Body of pancreas (tissue), 4 donors: Measurements from ENCODE around the gene PRKCB. TPM values are rescaled to one million over a fixed set of nuclear protein-coding genes. Genes with fewer than 3 reads are reported as not detected.

ENCODE experiments used
- ATAC-seq: fragments of 150-250 bp; one replicate; pipeline ENCODE4 v1.9.1; 2016
- DNase-seq, 4 donors: peaks; one replicate each; pipeline ENCODE4 v3.0.0-alpha.2; 2019
- H3K27ac ChIP-seq, 4 donors: fragments of 200-600 bp; sonication (generic); 1 replicate in 3 of 4; 2 replicates in 1 of 4; pipeline versions ENCODE4 v1.5.1 to v1.6.1; 2016 to 2019; ENCODE audit warnings: mild to moderate bottlenecking in 1 of 4, mixed read lengths in 1 of 4, moderate library complexity in 1 of 4
- H3K27me3 ChIP-seq, 2 donors: fragments of 200-600 bp; sonication (generic); one replicate each; pipeline ENCODE4 v1.6.0; 2016; ENCODE audit warnings: mild to moderate bottlenecking in 1 of 2
- H3K36me3 ChIP-seq, 2 donors: fragments of 200-600 bp; sonication (generic); replicated peaks in 1 of 2; 2 replicates each; pipeline ENCODE4 v1.5.1; 2016; ENCODE audit warnings: low read depth in 2 of 2; ENCODE audit not compliant: insufficient read depth in 1 of 2
- H3K4me1 ChIP-seq: fragments of 200-600 bp; sonication (generic); one replicate; pipeline ENCODE4 v1.6.0; 2016
- H3K4me3 ChIP-seq, 2 donors: fragments of 200-600 bp; sonication (generic); 1 replicate in 1 of 2; 2 replicates in 1 of 2; pipeline ENCODE4 v1.5.1; 2016 to 2019
- H3K9me3 ChIP-seq, 3 donors: fragments of 200-600 bp; sonication (generic); 1 replicate in 2 of 3; 2 replicates in 1 of 3; pipeline ENCODE4 v1.5.1; 2016
- POLR2A ChIP-seq, 3 donors: fragments of 450-650 bp; IDR thresholded peaks; one replicate each; pipeline ENCODE4 v1.6.1; 2016; ENCODE audit warnings: antibody characterized with exemption in 3 of 3, mild to moderate bottlenecking in 2 of 3
- WGBS, 2 donors: methylation state at CpG; one replicate each; pipeline ENCODE4 v1.1.5; 2017; 5-methylcytosine and 5-hydroxymethylcytosine counted together
- intact Hi-C: fragments of 100-400 bp; cut with DNase I; formaldehyde crosslinking; loops from one replicate; pipeline ENCODE4 v1.15.1; 2023
- total RNA-seq, 2 donors: library from RNA; depleted of rRNA; stranded (reverse); fragments of >200 nt; gene quantifications; one replicate each; pipeline ENCODE4 v1.1.0, GENCODE V29; 2016
- TF ChIP-seq, protein P1 (sequence below), 7 experiments: fragments of 450-650 bp in 4 of 7; fragments of 200-600 bp in 3 of 7; sonication (generic) in 3 of 7; IDR thresholded peaks; one replicate each; pipeline ENCODE4 v1.5.1; 2016 to 2019; ENCODE audit warnings: antibody characterized with exemption in 7 of 7

The PRKCB gene
- total RNA-seq, 2 donors from 2014 or later = 0.33 to 10.6 TPM

DNA sequence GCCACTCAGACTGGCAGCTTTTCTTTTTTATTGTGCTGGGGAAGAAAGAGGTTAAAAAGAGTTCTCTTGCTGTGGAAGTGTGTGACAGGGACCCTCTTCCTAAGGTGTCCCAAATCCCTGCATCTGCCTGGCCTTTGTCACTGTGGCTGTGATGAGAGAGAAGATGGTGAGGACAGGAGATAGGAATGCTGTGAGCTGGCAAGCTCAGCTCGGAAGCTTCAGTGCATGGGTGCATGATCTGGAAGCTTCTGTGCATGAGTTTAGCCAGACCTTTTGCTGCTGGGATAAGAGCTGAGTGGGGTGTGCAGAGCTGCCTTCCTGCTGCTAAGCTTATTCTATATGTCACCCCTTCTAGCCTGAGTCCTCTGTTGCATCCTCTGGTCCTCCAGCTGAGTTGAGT lies 317.0 kb downstream of the PRKCB start:
- no peaks in the 10 kb centered on the region for H3K36me3 ChIP-seq
- TF ChIP-seq, protein P1, sequence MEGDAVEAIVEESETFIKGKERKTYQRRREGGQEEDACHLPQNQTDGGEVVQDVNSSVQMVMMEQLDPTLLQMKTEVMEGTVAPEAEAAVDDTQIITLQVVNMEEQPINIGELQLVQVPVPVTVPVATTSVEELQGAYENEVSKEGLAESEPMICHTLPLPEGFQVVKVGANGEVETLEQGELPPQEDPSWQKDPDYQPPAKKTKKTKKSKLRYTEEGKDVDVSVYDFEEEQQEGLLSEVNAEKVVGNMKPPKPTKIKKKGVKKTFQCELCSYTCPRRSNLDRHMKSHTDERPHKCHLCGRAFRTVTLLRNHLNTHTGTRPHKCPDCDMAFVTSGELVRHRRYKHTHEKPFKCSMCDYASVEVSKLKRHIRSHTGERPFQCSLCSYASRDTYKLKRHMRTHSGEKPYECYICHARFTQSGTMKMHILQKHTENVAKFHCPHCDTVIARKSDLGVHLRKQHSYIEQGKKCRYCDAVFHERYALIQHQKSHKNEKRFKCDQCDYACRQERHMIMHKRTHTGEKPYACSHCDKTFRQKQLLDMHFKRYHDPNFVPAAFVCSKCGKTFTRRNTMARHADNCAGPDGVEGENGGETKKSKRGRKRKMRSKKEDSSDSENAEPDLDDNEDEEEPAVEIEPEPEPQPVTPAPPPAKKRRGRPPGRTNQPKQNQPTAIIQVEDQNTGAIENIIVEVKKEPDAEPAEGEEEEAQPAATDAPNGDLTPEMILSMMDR (IDR thresholded peaks at IDR 0.05) = no peak
- no peak for TF ChIP-seq POLR2A (IDR thresholded peaks at IDR 0.05)
- WGBS, 2 donors = 38 to 42% methylated on average over 1 of the region's 1 CpG
- H3K4me1 ChIP-seq = no peaks in the 10 kb centered on the region
- H3K4me3 ChIP-seq = no peak overlapping the region
- no peaks in the 10 kb centered on the region for H3K27me3 ChIP-seq
- no peak overlapping the region for H3K27ac ChIP-seq
- ATAC-seq (no peak), DNase-seq (no peak)
- H3K9me3 ChIP-seq = no peaks in the 10 kb centered on the region
- intact Hi-C loops = no loop called here

- DNase-seq = no peak
Observed at GRCh38 chr16:24156777-24157176, 321.0 kb downstream of the PRKCB start.

DNA sequence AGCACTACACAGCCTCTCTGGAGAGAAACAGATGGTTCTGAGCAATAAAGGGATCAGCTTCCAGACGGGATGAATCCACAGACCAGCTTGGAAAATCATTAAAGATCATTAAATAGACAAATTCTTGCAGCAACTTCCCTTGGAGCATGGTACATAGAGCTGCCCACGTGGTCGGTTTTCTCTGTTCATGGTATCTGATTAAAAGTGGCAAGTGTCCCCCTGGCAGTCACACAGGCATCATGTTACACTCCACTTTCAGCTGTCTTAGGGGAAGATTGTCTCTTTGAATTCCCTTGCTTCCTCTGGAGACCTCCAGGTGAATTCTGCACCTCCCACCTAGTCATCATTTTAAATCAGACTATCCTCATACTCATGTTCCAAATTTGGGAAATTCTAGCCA lies 328.2 kb downstream of the PRKCB start:
- no peaks in the 10 kb centered on the region for H3K4me1 ChIP-seq
- H3K4me3 ChIP-seq = no peak overlapping the region
- H3K27ac ChIP-seq = no peak overlapping the region
- no peak for TF ChIP-seq POLR2A (IDR thresholded peaks at IDR 0.05)
- TF ChIP-seq, protein P1 (IDR thresholded peaks at IDR 0.05) = no peak
- ATAC-seq = no peak
- H3K27me3 ChIP-seq = no peaks in the 10 kb centered on the region
- WGBS, 2 donors = 12 to 24% methylated on average over 3 of the region's 3 CpGs
- no peaks in the 10 kb centered on the region for H3K9me3 ChIP-seq
- intact Hi-C loops = no loop called here
- no peak for DNase-seq
- no peaks in the 10 kb centered on the region for H3K36me3 ChIP-seq

More at GRCh38 chr16:24156777-24157176, 321.0 kb downstream of the PRKCB start:
- no peak for ATAC-seq
- H3K9me3 ChIP-seq = no peaks in the 10 kb centered on the region
- H3K27ac ChIP-seq = no peak overlapping the region
- no peaks in the 10 kb centered on the region for H3K36me3 ChIP-seq
- no peaks in the 10 kb centered on the region for H3K4me1 ChIP-seq
- no peak overlapping the region for H3K4me3 ChIP-seq
- H3K27me3 ChIP-seq = no peaks in the 10 kb centered on the region
- WGBS, 2 donors = 69 to 74% methylated on average over 1 of the region's 1 CpG
- TF ChIP-seq POLR2A (IDR thresholded peaks at IDR 0.05) = no peak
- TF ChIP-seq, protein P1 (IDR thresholded peaks at IDR 0.05) = no peak
- intact Hi-C loops = no loop called here

DNA sequence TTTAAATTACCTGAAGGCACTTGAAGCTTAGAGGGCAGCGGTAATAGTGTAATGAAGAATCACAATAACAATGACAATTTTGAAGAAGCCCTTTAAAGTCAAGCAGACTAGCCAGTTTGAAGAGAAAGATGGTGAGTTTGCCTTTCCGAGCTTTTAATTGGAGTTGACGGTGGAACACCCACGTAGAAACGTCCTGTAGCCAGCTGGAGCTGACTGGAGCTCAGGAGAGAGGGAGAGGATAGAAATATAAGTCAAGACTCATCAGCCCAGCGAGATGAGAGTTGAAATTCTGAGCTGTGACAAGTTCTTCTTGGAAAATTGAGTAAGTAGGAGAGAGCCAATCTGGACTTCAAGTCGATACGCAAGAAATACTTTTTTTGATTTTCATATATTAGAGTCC lies 328.6 kb downstream of the PRKCB start:
- H3K27ac ChIP-seq = no peak overlapping the region
- ATAC-seq = no peak
- no peak overlapping the region for H3K4me3 ChIP-seq
- H3K27me3 ChIP-seq = no peaks in the 10 kb centered on the region
- WGBS, 2 donors = 48 to 53% methylated on average over 8 of the region's 8 CpGs
- TF ChIP-seq, protein P1 (IDR thresholded peaks at IDR 0.05) = no peak
- TF ChIP-seq POLR2A (IDR thresholded peaks at IDR 0.05) = no peak
- no peaks in the 10 kb centered on the region for H3K4me1 ChIP-seq
- intact Hi-C loops = no loop called here
- no peaks in the 10 kb centered on the region for H3K9me3 ChIP-seq
- H3K36me3 ChIP-seq = no peaks in the 10 kb centered on the region
- DNase-seq = no peak

DNA sequence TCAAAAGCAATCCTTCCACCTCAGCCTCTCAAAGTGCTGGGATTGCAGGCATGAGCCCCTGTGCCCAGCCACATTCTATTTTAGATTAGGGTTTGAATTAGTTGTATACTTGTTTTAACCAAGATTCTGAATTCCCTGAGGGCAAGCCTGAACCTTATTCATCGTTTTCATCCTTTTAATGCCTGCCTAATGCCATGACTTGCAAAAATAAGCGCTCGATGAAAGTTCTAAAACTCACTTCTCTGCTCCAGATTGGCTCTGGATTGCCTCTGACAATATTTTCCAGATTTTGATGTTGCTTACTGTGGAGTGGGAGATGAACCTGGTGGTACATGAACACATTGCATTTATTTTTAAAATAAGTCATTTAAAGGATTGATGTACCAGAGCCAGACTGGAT lies 329.5 kb downstream of the PRKCB start:
- intact Hi-C loops = no loop called here
- TF ChIP-seq, protein P1 (IDR thresholded peaks at IDR 0.05) = no peak
- TF ChIP-seq POLR2A (IDR thresholded peaks at IDR 0.05) = no peak
- no peaks in the 10 kb centered on the region for H3K4me1 ChIP-seq
- H3K9me3 ChIP-seq = no peaks in the 10 kb centered on the region
- DNase-seq (no peak), ATAC-seq (no peak)
- H3K36me3 ChIP-seq = no peaks in the 10 kb centered on the region
- no peak overlapping the region for H3K27ac ChIP-seq
- no peak overlapping the region for H3K4me3 ChIP-seq
- WGBS, 2 donors = 69 to 70% methylated on average over 3 of the region's 3 CpGs
- no peaks in the 10 kb centered on the region for H3K27me3 ChIP-seq
